Body of pancreas (tissue), 4 donors: ENCODE measurements around the gene TSHR.

Experiments
- POLR2A ChIP-seq, 3 donors: fragments of 450-650 bp; IDR thresholded peaks; one replicate each; pipeline ENCODE4 v1.6.1; 2016; ENCODE audit warnings: antibody characterized with exemption in 3 of 3, mild to moderate bottlenecking in 2 of 3
- TF ChIP-seq, protein P1 (sequence below), 7 experiments: fragments of 450-650 bp in 4 of 7; fragments of 200-600 bp in 3 of 7; sonication (generic) in 3 of 7; IDR thresholded peaks; one replicate each; pipeline ENCODE4 v1.5.1; 2016 to 2019; ENCODE audit warnings: antibody characterized with exemption in 7 of 7

DNA sequence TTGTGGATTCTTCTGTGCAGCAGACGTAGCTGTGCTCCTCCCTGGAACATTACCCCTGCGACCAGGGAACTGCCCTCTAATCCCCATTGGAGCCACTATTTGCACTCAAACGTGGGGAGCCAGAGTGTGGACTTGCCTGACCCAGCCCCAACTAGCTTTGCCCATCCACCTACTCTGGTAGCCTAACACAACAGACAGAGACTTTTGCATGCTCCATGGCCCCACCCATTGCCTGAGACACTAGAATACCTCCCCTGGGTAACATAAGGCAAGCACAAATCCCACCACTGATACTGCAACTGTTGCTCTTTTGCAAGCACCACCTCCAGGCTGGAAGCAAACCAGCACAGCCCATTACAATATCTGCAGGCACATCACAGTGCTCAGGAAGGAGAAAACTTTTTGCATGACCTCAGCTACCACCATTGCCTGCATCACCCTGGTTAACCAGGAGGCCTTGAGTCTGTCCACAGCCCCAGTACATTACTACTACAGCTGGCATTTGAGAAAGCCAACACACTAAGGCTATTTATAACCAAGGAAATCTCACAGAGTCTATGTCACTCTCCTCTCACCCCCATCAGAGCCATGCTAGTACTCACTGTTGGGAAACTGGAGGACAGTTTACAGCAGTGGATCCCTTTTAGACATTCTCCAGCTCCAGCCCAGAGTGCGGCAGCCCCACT lies 28.9 kb upstream of the TSHR start:
- no peak for TF ChIP-seq POLR2A (IDR thresholded peaks at IDR 0.05)
- TF ChIP-seq, protein P1, sequence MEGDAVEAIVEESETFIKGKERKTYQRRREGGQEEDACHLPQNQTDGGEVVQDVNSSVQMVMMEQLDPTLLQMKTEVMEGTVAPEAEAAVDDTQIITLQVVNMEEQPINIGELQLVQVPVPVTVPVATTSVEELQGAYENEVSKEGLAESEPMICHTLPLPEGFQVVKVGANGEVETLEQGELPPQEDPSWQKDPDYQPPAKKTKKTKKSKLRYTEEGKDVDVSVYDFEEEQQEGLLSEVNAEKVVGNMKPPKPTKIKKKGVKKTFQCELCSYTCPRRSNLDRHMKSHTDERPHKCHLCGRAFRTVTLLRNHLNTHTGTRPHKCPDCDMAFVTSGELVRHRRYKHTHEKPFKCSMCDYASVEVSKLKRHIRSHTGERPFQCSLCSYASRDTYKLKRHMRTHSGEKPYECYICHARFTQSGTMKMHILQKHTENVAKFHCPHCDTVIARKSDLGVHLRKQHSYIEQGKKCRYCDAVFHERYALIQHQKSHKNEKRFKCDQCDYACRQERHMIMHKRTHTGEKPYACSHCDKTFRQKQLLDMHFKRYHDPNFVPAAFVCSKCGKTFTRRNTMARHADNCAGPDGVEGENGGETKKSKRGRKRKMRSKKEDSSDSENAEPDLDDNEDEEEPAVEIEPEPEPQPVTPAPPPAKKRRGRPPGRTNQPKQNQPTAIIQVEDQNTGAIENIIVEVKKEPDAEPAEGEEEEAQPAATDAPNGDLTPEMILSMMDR (IDR thresholded peaks at IDR 0.05) = no peak
